IPS-15b (cell line): ENCODE results near the gene MPND.

Experiments used
- H3K27me3 ChIP-seq: one replicate; pipeline ENCODE4 v1.6.1; 2013; ENCODE audit warnings: low read length; ENCODE audit not compliant: control insufficient read depth, insufficient read depth
- H3K36me3 ChIP-seq: one replicate; pipeline ENCODE4 v1.6.1; 2013; ENCODE audit warnings: low read length; ENCODE audit not compliant: control insufficient read depth, insufficient read depth
- H3K4me1 ChIP-seq: one replicate; pipeline ENCODE4 v1.6.1; 2013; ENCODE audit warnings: mild to moderate bottlenecking, low read length; ENCODE audit not compliant: control insufficient read depth, insufficient read depth
- H3K4me3 ChIP-seq: one replicate; pipeline ENCODE4 v1.5.1; 2013; ENCODE audit warnings: low read depth, low read length
- H3K9ac ChIP-seq: one replicate; pipeline ENCODE4 v1.6.1; 2013; ENCODE audit warnings: low read depth, mild to moderate bottlenecking, low read length
- H3K9me3 ChIP-seq: one replicate; pipeline ENCODE4 v1.6.1; 2013; ENCODE audit warnings: mild to moderate bottlenecking, low read length; ENCODE audit not compliant: control insufficient read depth, insufficient read depth

MPND gene

DNA sequence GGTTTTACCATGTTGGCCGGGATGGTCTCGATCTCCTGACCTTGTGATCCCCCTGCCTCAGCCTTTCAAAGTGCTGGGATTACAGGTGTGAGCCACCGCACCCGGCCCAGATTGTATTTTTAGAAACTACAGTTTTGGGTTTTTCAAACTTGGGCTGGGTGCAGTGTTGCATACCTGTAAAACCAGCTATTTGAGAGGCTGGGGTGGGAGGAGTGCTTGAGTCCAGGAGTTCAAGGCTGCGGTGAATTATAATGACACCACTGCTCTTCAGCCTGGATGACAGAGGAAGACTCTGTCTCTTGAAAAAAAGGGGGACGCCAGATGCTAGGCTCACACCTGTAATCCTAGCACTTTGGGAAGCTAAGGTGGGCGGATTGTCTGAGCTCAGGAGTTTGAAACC, 63.3 kb downstream of the MPND start:
- Histone ChIP-seq H3K9ac (no peak overlapping the region), H3K9me3 (no peaks in the 10 kb centered on the region), H3K4me1 (peaks cover 18% of the 10 kb centered on the region), H3K27me3 (no peaks in the 10 kb centered on the region), H3K4me3 (no peak overlapping the region), H3K36me3 (peaks cover 34% of the 10 kb centered on the region)

DNA sequence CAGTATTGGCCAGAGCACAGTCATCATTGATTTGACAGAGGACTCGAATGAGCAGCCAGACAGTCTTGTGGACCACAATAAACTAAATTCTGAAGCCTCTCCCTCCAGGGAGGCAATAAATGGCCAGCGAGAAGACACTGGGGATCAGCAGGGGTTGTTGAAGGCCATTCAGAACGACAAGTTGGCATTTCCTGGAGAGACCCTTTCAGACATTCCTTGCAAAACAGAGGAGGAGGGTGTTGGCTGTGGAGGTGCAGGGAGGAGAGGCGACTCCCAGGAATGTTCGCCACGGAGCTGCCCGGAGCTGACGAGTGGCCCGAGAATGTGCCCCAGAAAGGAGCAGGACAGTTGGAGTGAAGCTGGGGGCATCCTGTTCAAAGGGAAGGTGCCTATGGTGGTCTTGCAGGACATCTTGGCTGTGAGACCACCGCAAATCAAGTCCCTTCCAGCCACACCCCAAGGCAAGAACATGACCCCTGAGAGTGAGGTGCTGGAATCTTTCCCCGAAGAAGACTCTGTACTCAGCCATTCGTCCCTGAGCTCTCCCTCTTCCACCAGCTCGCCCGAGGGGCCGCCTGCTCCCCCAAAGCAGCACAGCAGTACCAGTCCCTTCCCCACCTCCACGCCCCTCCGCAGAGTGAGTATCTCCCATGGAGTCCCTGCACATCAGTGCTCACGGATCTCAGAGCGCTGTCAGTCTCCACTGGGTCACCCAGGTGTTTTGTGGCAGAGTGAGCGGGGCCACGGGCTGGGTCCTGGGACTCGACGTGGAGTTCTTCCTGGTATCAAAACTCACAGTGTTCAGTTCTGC, 66.0 kb downstream of the MPND start:
- Histone ChIP-seq H3K4me1 (peaks cover 24% of the 10 kb centered on the region), H3K36me3 (peaks cover 47% of the 10 kb centered on the region), H3K27me3 (no peaks in the 10 kb centered on the region), H3K9me3 (no peaks in the 10 kb centered on the region), H3K4me3 (no peak overlapping the region), H3K9ac (peak overlapping the region; percentile 37)
